ENCODE measurements around the gene C13orf46.
A peak's percentile ranks its signal among the peaks of the same experiment; 100 is the strongest.

Gene C13orf46

GRCh38 chr13:113972451-113973217 is 1.2 kb downstream of the C13orf46 start:
- H3K4me3 ChIP-seq (ENCODE audit: low read depth, low read length): no peak overlapping the region
- no peak for DNase-seq (ENCODE audit: low read depth)
- no peak for TF ChIP-seq CTCF (conservative IDR thresholded peaks at IDR 0.05; ENCODE audit: low read depth, low read length)

GRCh38 chr13:113971471-113972231 is 2.2 kb downstream of the C13orf46 start:
- DNase-seq (ENCODE audit: low read depth): no peak

GRCh38 chr13:113970810-113971470 is 2.9 kb downstream of the C13orf46 start:
- no peak for TF ChIP-seq CTCF (conservative IDR thresholded peaks at IDR 0.05; ENCODE audit: low read depth, low read length)
- H3K4me3 ChIP-seq (ENCODE audit: low read depth, low read length): no peak overlapping the region
- DNase-seq (ENCODE audit: low read depth): peak; percentile 85

More at GRCh38 chr13:113971471-113972231, 2.2 kb downstream of the C13orf46 start:
- TF ChIP-seq CTCF (conservative IDR thresholded peaks at IDR 0.05; ENCODE audit: low read depth, low read length): no peak
- no peak overlapping the region for H3K4me3 ChIP-seq (ENCODE audit: low read depth, low read length)

GRCh38 chr13:113969973-113970611 is 3.8 kb downstream of the C13orf46 start:
- TF ChIP-seq CTCF (conservative IDR thresholded peaks at IDR 0.05; ENCODE audit: low read depth, low read length): no peak
- no peak for DNase-seq (ENCODE audit: low read depth)
- no peak overlapping the region for H3K4me3 ChIP-seq (ENCODE audit: low read depth, low read length)

- no peak overlapping the region for H3K4me3 ChIP-seq (ENCODE audit: low read depth, low read length)
- no peak for DNase-seq (ENCODE audit: low read depth)
- TF ChIP-seq CTCF (conservative IDR thresholded peaks at IDR 0.05; ENCODE audit: low read depth, low read length): no peak
These were observed 4.4 kb downstream of the C13orf46 start for GRCh38 chr13:113969311-113969972.
